HCT116 (cell line): Measurements from ENCODE around the gene TARS3. TPM values are rescaled to one million over a fixed set of nuclear protein-coding genes. Genes with fewer than 3 reads are reported as not detected.

ENCODE experiments used
- ATAC-seq: fragments of 200-7000 bp; cut with Tn5 transposase; 2 replicates; pipeline ENCODE4 v1.9.1; 2020; ENCODE audit warnings: mild to moderate bottlenecking, moderate library complexity
- BruUV-seq: library from RNA; stranded (reverse); fragments of 400-500 nt; replicated peaks from 2 replicates; lab custom pipeline; 2021; lab: Mats Ljungman, UMichigan
- CTCF ChIA-PET: fragments of 300-600 bp; sonication (Branson Sonifier 250); formaldehyde crosslinking; loops from one replicate; lab custom pipeline; 2021; ENCODE audit warnings: antibody characterized with exemption; lab: Charles Lee
- POLR2A ChIA-PET: fragments of 300-600, 350-600 bp; sonication (Branson Sonifier 250); formaldehyde crosslinking; loops from one replicate; lab custom pipeline; 2021; ENCODE audit warnings: antibody characterized with exemption; lab: Charles Lee
- RAD21 ChIA-PET, 2 experiments: fragments of 300-600 bp; sonication (Branson Sonifier 250); formaldehyde crosslinking; loops; one replicate each; lab custom pipeline; 2023; ENCODE audit warnings: low total read pairs in 2 of 2; ENCODE audit not compliant: uncharacterized antibody in 2 of 2, unreplicated experiment in 2 of 2, low non-redundant PET in 1 of 2; lab: Charles Lee
- DNase-seq: peaks from one replicate; pipeline ENCODE4 v3.0.0-alpha.2; 2010; ENCODE audit warnings: low read depth, low spot score
- H2AFZ ChIP-seq: fragments of 200-600 bp; shearing (Covaris generic), sonication (generic); 2 replicates; pipeline ENCODE4 v1.6.1; 2017; ENCODE audit warnings: low read depth, mixed run types, mixed read lengths, antibody characterized with exemption, low read length; ENCODE audit not compliant: poor library complexity, severe bottlenecking
- H3K27ac ChIP-seq: 2 replicates; pipeline ENCODE4 v1.5.1; 2012; ENCODE audit warnings: low read depth, low read length
- H3K27me3 ChIP-seq: fragments of 200-600 bp; sonication (generic); 2 replicates; pipeline ENCODE4 v1.6.1; 2016; ENCODE audit warnings: mixed run types, low read length, mixed read lengths; ENCODE audit not compliant: insufficient read depth
- H3K36me3 ChIP-seq, 2 experiments: fragments of 200-500 bp in 1 of 2; fragments of 200-600 bp in 1 of 2; sonication (Bioruptor generic) in 1 of 2; sonication (generic) in 1 of 2; 2 replicates each; pipeline versions ENCODE4 v1.5.1 to v1.6.1; 2014 to 2016; ENCODE audit warnings: low read length in 2 of 2, inconsistent platforms in 1 of 2, mixed read lengths in 1 of 2, mixed run types in 1 of 2; ENCODE audit not compliant: insufficient read depth in 2 of 2, control insufficient read depth in 1 of 2
- H3K4me1 ChIP-seq, 2 experiments: fragments of 200-600 bp in 1 of 2; sonication (generic) in 1 of 2; 2 replicates each; pipeline versions ENCODE4 v1.5.1 to v1.6.1; 2012 to 2017; ENCODE audit warnings: low read length in 2 of 2, inconsistent platforms in 1 of 2, mild to moderate bottlenecking in 1 of 2, mixed read lengths in 1 of 2, mixed run types in 1 of 2, moderate library complexity in 1 of 2; ENCODE audit not compliant: insufficient read depth in 2 of 2, control insufficient read depth in 1 of 2
- H3K4me2 ChIP-seq: fragments of 200-600 bp; sonication (generic); 2 replicates; pipeline ENCODE4 v1.6.1; 2017; ENCODE audit warnings: mixed run types, low read length, mixed read lengths
- H3K4me3 ChIP-seq, 2 experiments: fragments of 200-600 bp in 1 of 2; sonication (generic) in 1 of 2; replicated peaks in 1 of 2; 2 replicates each; pipeline ENCODE4 v1.5.1; 2011 to 2016; ENCODE audit warnings: low read length in 2 of 2, control low read depth in 1 of 2, low read depth in 1 of 2, mild to moderate bottlenecking in 1 of 2, mixed read lengths in 1 of 2, mixed run types in 1 of 2
- H3K79me2 ChIP-seq: fragments of 200-600 bp; sonication (generic); 2 replicates; pipeline ENCODE4 v1.6.1; 2017; ENCODE audit warnings: mild to moderate bottlenecking, mixed run types, low read length, moderate library complexity, mixed read lengths; ENCODE audit not compliant: insufficient read depth
- H3K9ac ChIP-seq: fragments of 200-600 bp; sonication (generic); 2 replicates; pipeline ENCODE4 v1.6.1; 2016; ENCODE audit warnings: low read length, mixed read lengths
- H3K9me2 ChIP-seq: fragments of 200-600 bp; sonication (generic), shearing (Covaris generic); 2 replicates; pipeline ENCODE4 v1.6.1; 2017; ENCODE audit warnings: mixed run types, mild to moderate bottlenecking, moderate library complexity; ENCODE audit not compliant: insufficient read depth
- H3K9me3 ChIP-seq, 2 experiments: fragments of 200-500 bp in 1 of 2; fragments of 200-600 bp in 1 of 2; sonication (Bioruptor generic) in 1 of 2; sonication (generic) in 1 of 2; 2 replicates each; pipeline ENCODE4 v1.6.1; 2014 to 2017; ENCODE audit warnings: low read length in 2 of 2, mixed read lengths in 2 of 2, inconsistent platforms in 1 of 2, low read depth in 1 of 2, mild to moderate bottlenecking in 1 of 2, mixed run types in 1 of 2, moderate library complexity in 1 of 2; ENCODE audit not compliant: control insufficient read depth in 1 of 2, insufficient read depth in 1 of 2
- H4K20me1 ChIP-seq: fragments of 200-600 bp; sonication (generic), shearing (Covaris generic); 2 replicates; pipeline ENCODE4 v1.6.1; 2017; ENCODE audit warnings: mixed run types, mild to moderate bottlenecking, moderate library complexity; ENCODE audit not compliant: insufficient read depth
- CEBPB ChIP-seq: IDR thresholded peaks from 2 replicates; pipeline ENCODE4 v1.6.1; 2012; ENCODE audit warnings: low read depth
- CTCF ChIP-seq, 3 experiments: fragments of 200-600 bp in 1 of 3; sonication (generic) in 1 of 3; IDR thresholded peaks in 2 of 3; conservative IDR thresholded peaks in 1 of 3; 2 replicates each; pipeline ENCODE4 v1.5.1; 2012 to 2017; ENCODE audit warnings: low read depth in 2 of 3, low read length in 2 of 3, antibody characterized with exemption in 1 of 3, borderline replicate concordance in 1 of 3, control low read depth in 1 of 3, mild to moderate bottlenecking in 1 of 3, mixed read lengths in 1 of 3, mixed run types in 1 of 3, moderate library complexity in 1 of 3; ENCODE audit not compliant: insufficient read depth in 1 of 3
- EGR1 ChIP-seq: IDR thresholded peaks from 2 replicates; pipeline ENCODE4 v1.6.1; 2012; ENCODE audit warnings: low read depth
- ELF1 ChIP-seq: IDR thresholded peaks from 2 replicates; pipeline ENCODE4 v1.6.1; 2012; ENCODE audit warnings: low read depth, borderline replicate concordance
- EZH2 ChIP-seq: fragments of 200-600 bp; sonication (generic); IDR thresholded peaks from 2 replicates; pipeline ENCODE4 v1.6.1; 2017; ENCODE audit warnings: antibody characterized with exemption, mixed run types
- EZH2phosphoT487 ChIP-seq: fragments of 200-600 bp; IDR thresholded peaks from 2 replicates; pipeline ENCODE4 v1.6.1; 2018; ENCODE audit warnings: antibody characterized with exemption, borderline replicate concordance
- JUND ChIP-seq: IDR thresholded peaks from 2 replicates; pipeline ENCODE4 v1.6.1; 2012
- MAX ChIP-seq: IDR thresholded peaks from 2 replicates; pipeline ENCODE4 v1.6.1; 2012
- RAD21 ChIP-seq: IDR thresholded peaks from 2 replicates; pipeline ENCODE4 v1.6.1; 2012; ENCODE audit warnings: low read depth, mild to moderate bottlenecking
- REST ChIP-seq: IDR thresholded peaks from 2 replicates; pipeline ENCODE4 v1.6.1; 2012; ENCODE audit warnings: low read depth
- SIN3A ChIP-seq: IDR thresholded peaks from 2 replicates; pipeline ENCODE4 v1.6.1; 2012; ENCODE audit warnings: low read depth
- SP1 ChIP-seq: IDR thresholded peaks from 2 replicates; pipeline ENCODE4 v1.6.1; 2012; ENCODE audit warnings: low read depth
- TCF7L2 ChIP-seq: IDR thresholded peaks from 2 replicates; pipeline ENCODE4 v1.7.0; 2011; ENCODE audit warnings: borderline replicate concordance, inconsistent platforms; ENCODE audit not compliant: insufficient read depth, insufficient read length; ENCODE audit errors: extremely low read depth
- YY1 ChIP-seq: IDR thresholded peaks from 2 replicates; pipeline ENCODE4 v1.6.1; 2011; ENCODE audit warnings: low read length, low read depth, moderate library complexity, mild to moderate bottlenecking; ENCODE audit not compliant: insufficient replicate concordance; ENCODE audit errors: extremely low read depth
- ZFX ChIP-seq: fragments of 450-650 bp; IDR thresholded peaks from 2 replicates; pipeline ENCODE4 v1.6.1; 2017
- ZNF274 ChIP-seq: fragments of 200-500 bp; sonication (Bioruptor generic); IDR thresholded peaks from 2 replicates; pipeline ENCODE4 v1.6.1; 2014; ENCODE audit warnings: mild to moderate bottlenecking, low read depth, low read length, inconsistent platforms
- intact Hi-C: fragments of 100-400 bp; cut with micrococcal nuclease; formaldehyde crosslinking; loops from 2 replicates; pipeline ENCODE4 v1.10.0; 2022
- total RNA-seq: library from RNA; stranded (reverse); gene quantifications from one replicate; pipeline ENCODE4 v1.2.1, GENCODE V29; 2021; ENCODE audit not compliant: unreplicated experiment

TARS3 gene
- total RNA-seq, 1 experiment from 2014 or later, result 11.1 TPM

- no peak for ATAC-seq
- no peak for TF ChIP-seq EZH2
- no peak for TF ChIP-seq SIN3A
- TF ChIP-seq ZFX, result no peak
- TF ChIP-seq SP1, result no peak
- TF ChIP-seq EGR1, result no peak
- no peak for TF ChIP-seq CEBPB
- TF ChIP-seq TCF7L2, result no peak
- TF ChIP-seq ZNF274, result no peak
- TF ChIP-seq ELF1, result no peak
- TF ChIP-seq YY1, result no peak
- TF ChIP-seq MAX, result no peak
- no peak for TF ChIP-seq EZH2phosphoT487
- no peak for TF ChIP-seq REST
- TF ChIP-seq RAD21, result no peak
- no peak for TF ChIP-seq JUND
- no peak for TF ChIP-seq CTCF (IDR thresholded peaks at IDR 0.05 in 2 of 3, conservative IDR thresholded peaks at IDR 0.05 in 1 of 3; ENCODE audit: borderline replicate concordance in 1 of 3, insufficient read depth in 1 of 3, low read depth in 2 of 3, low read length in 2 of 3)
- peaks cover 41 to 44% of the 10 kb centered on the region in 2 experiments; a peak in 3 of 4 replicates for H3K36me3 ChIP-seq
- POLR2A ChIA-PET, result no interaction called here
- intact Hi-C loops, result no loop called here
- DNase-seq, result no peak
- H3K4me1 ChIP-seq, result peaks cover 6 to 10% of the 10 kb centered on the region in 2 experiments; a peak in 2 of 4 replicates
- H2AFZ ChIP-seq, result no peak overlapping the region
- H3K9ac ChIP-seq, result no peak overlapping the region
- H3K27ac ChIP-seq, result no peak overlapping the region
- H3K4me2 ChIP-seq, result no peak overlapping the region
- H4K20me1 ChIP-seq, result no peaks in the 10 kb centered on the region
- no peaks in the 10 kb centered on the region for H3K9me2 ChIP-seq
- CTCF ChIA-PET, result no interaction called here
- BruUV-seq, result no TSS peak
- H3K9me3 ChIP-seq, result no peaks in the 10 kb centered on the region
- no peak overlapping the region for H3K4me3 ChIP-seq
- RAD21 ChIA-PET, result no interaction called here
- no peaks in the 10 kb centered on the region for H3K27me3 ChIP-seq
- H3K79me2 ChIP-seq, result peaks cover 55% of the 10 kb centered on the region
These were observed 77.6 kb downstream of the TARS3 start for GRCh38 chr15:101646672-101647071.
